ENCODE measurements around the gene PIGM. TPM values are rescaled to one million over a fixed set of nuclear protein-coding genes. Genes with fewer than 3 reads are reported as not detected.
A peak's percentile ranks its signal among the peaks of the same experiment; 100 is the strongest.

The PIGM gene
- total RNA-seq (1 to 10 TPM; 6.5 to 6.9 TPM), polyA plus RNA-seq (3.2 TPM)

GRCh38 chr1:160031365-160032164 is at the start of gene PIGM:
PIGM (minus strand) TSS chr1:160031990; CDS start chr1:160031739, 251 bp downstream.
- Mint-ChIP-seq H3K4me3 (peak within 1 kb of the TSS; percentile 93 to 99 (median 96)), H3K27ac (peak within 1 kb of the TSS; percentile 73 to 98 (median 95)), H3K36me3 (peaks cover 0 to 14% (median 0%) of the 10 kb centered on the region in 3 donors), H3K9me3 (no peaks in the 10 kb centered on the region), H3K27me3 (no peaks in the 10 kb centered on the region), H3K4me1 (peaks cover 37 to 58% (median 47%) of the 10 kb centered on the region in 3 donors)
- ChIA-PET POLR2A (interaction anchor here (0.7 to 2.0 kb wide), 3 partner anchors 39 to 1948 kb away, joined by 3 to 6 read pairs (median 3); partner anchors contain the start of genes IGSF8 and KCNJ10), CTCF (interaction anchor here (0.9 to 5.1 kb wide), 6 partner anchors 15 to 251 kb away, joined by 3 to 34 read pairs (median 6); partner anchors contain the start of gene DUSP23)
- Histone ChIP-seq H3K9me3 (ENCODE audit: low read length) (no peaks in the 10 kb centered on the region), H3K4me3 (ENCODE audit: low read length) (peak within 1 kb of the TSS; percentile 66), H3K36me3 (ENCODE audit: insufficient read depth, low read length) (no peaks in the 10 kb centered on the region), H3K27ac (ENCODE audit: low read depth, low read length) (peak within 1 kb of the TSS; percentile 58), H3K27me3 (ENCODE audit: insufficient read depth, low read length, poor library complexity, severe bottlenecking) (no peaks in the 10 kb centered on the region), H3K4me1 (ENCODE audit: insufficient read depth, low read length) (peaks cover 25% of the 10 kb centered on the region)
- DNase-seq: peak; percentile 87 to 94 (median 91)

- Histone ChIP-seq H3K4me3 (ENCODE audit: low read length) (no peak within 1 kb of the TSS), H3K27me3 (ENCODE audit: insufficient read depth, low read length, poor library complexity, severe bottlenecking) (peaks cover 42% of the 10 kb centered on the region), H3K4me1 (ENCODE audit: insufficient read depth, low read length) (peaks cover 3% of the 10 kb centered on the region), H3K27ac (ENCODE audit: low read depth, low read length) (no peak within 1 kb of the TSS), H3K36me3 (ENCODE audit: insufficient read depth, low read length) (no peaks in the 10 kb centered on the region), H3K9me3 (ENCODE audit: low read length) (no peaks in the 10 kb centered on the region)
- Mint-ChIP-seq H3K27ac (peak within 1 kb of the TSS in 1 of 8 donors; percentile 14), H3K9me3 (no peaks in the 10 kb centered on the region), H3K4me1 (peaks cover 10 to 14% (median 14%) of the 10 kb centered on the region in 3 donors), H3K36me3 (peaks cover 0 to 7% (median 0%) of the 10 kb centered on the region in 3 donors), H3K27me3 (peaks cover 35 to 56% of the 10 kb centered on the region in 2 donors), H3K4me3 (no peak within 1 kb of the TSS)
- CTCF ChIA-PET: interaction anchor here (1.1 to 6.9 kb wide), 5 partner anchors 9 to 295 kb away, joined by 3 to 63 read pairs (median 4); partner anchors contain the start of gene KCNJ10
- DNase-seq: no peak
- POLR2A ChIA-PET: interaction anchor here (1.0 kb wide), 1 partner anchor 17 kb away, joined by 3 read pairs; the partner anchor contains the start of gene IGSF8
Measured at GRCh38 chr1:160081261-160081936, 49.6 kb upstream of the PIGM start, which contains the start of gene KCNJ9. KCNJ9 (plus strand) TSS chr1:160081538; CDS start chr1:160084031, 2,493 bp downstream.

DNA sequence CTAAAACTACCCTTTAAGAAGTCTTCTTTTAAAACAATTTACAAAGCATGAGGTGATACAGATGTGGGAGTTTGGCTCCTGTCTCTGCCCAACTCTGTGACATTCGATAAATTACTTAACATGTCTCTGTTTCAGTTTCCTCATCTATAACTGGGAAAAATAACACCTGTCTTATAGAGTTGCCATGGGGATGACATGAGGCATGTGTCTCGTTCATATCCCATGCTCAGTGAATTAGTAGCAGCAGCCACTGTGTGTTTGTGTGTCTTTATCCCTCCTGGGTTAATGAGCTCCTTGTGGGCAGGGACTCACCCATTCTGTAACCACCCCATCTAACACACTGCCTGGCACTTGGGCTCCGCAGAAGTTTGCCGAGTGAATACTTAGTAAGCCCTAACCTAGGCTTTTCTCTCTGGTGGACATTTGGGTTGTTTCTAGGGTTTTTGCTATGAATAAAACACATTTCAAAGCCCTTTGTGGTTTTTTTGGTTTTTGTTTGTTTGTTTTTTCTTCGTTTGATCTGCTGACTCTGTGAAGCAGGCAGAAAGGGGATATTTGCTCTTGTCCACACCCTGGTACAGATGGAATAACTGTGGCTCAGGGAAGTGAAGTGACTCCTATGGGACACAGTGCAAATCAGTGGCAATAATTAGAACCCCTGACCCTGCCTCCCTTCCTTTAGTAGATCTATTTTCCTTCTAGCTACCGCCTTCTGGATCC is 48.8 kb upstream of the PIGM start:
- no peaks in the 10 kb centered on the region for H3K9me3 Mint-ChIP-seq
- peaks cover 8 to 11% (median 10%) of the 10 kb centered on the region in 3 donors for H3K4me1 Mint-ChIP-seq
- CTCF ChIA-PET: interaction anchor here (1.1 to 6.9 kb wide), 5 partner anchors 8 to 296 kb away, joined by 4 to 63 read pairs (median 18); no protein-coding TSS in a partner anchor
- Histone ChIP-seq H3K36me3 (ENCODE audit: insufficient read depth, low read length) (no peaks in the 10 kb centered on the region), H3K4me3 (ENCODE audit: low read length) (no peak overlapping the region), H3K27ac (ENCODE audit: low read depth, low read length) (no peak overlapping the region), H3K4me1 (ENCODE audit: insufficient read depth, low read length) (peaks cover 3% of the 10 kb centered on the region), H3K27me3 (ENCODE audit: insufficient read depth, low read length, poor library complexity, severe bottlenecking) (peaks cover 42% of the 10 kb centered on the region), H3K9me3 (ENCODE audit: low read length) (no peaks in the 10 kb centered on the region)
- no peak overlapping the region for H3K4me3 Mint-ChIP-seq
- peaks cover 0 to 2% (median 0%) of the 10 kb centered on the region in 3 donors for H3K36me3 Mint-ChIP-seq
- peaks cover 35 to 65% of the 10 kb centered on the region in 2 donors for H3K27me3 Mint-ChIP-seq
- DNase-seq: no peak
- POLR2A ChIA-PET: interaction anchor here (1.0 kb wide), 1 partner anchor 8 kb away, joined by 3 read pairs; no protein-coding TSS in a partner anchor
- H3K27ac Mint-ChIP-seq: peak overlapping the region in 1 of 8 donors; percentile 14

DNA sequence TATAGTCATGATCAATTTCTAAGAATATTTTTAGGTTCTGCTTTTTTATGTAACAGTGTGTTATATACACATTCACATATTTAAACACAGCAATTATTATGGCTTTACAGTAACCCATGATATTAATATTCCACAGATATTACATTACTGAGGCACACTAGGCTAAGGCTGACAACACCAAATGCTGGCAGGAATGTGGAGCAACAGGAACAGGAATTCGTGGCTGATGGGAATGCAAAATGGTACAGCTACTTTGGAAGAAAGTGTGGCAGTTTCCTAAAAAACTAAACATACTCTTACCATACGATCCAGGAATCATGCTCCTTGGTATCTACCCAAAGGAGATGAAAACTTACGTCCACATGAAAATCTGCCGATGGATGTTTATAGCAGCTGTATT is 47.7 kb upstream of the PIGM start:
- CTCF ChIA-PET: interaction anchor here (0.9 to 3.5 kb wide), 9 partner anchors 8 to 297 kb away, joined by 3 to 23 read pairs (median 6); no protein-coding TSS in a partner anchor
- Histone ChIP-seq H3K36me3 (ENCODE audit: insufficient read depth, low read length) (no peaks in the 10 kb centered on the region), H3K9me3 (ENCODE audit: low read length) (no peaks in the 10 kb centered on the region), H3K27me3 (ENCODE audit: insufficient read depth, low read length, poor library complexity, severe bottlenecking) (peaks cover 42% of the 10 kb centered on the region), H3K4me1 (ENCODE audit: insufficient read depth, low read length) (peaks cover 3% of the 10 kb centered on the region), H3K27ac (ENCODE audit: low read depth, low read length) (no peak overlapping the region), H3K4me3 (ENCODE audit: low read length) (no peak overlapping the region)
- Mint-ChIP-seq H3K9me3 (no peaks in the 10 kb centered on the region), H3K27ac (no peak overlapping the region), H3K36me3 (no peaks in the 10 kb centered on the region), H3K27me3 (peaks cover 38 to 74% of the 10 kb centered on the region in 2 donors), H3K4me3 (no peak overlapping the region), H3K4me1 (peaks cover 5 to 9% (median 8%) of the 10 kb centered on the region in 3 donors)
- DNase-seq: no peak
- POLR2A ChIA-PET: interaction anchor here (1.0 kb wide), 1 partner anchor 10 kb away, joined by 3 read pairs; no protein-coding TSS in a partner anchor

DNA sequence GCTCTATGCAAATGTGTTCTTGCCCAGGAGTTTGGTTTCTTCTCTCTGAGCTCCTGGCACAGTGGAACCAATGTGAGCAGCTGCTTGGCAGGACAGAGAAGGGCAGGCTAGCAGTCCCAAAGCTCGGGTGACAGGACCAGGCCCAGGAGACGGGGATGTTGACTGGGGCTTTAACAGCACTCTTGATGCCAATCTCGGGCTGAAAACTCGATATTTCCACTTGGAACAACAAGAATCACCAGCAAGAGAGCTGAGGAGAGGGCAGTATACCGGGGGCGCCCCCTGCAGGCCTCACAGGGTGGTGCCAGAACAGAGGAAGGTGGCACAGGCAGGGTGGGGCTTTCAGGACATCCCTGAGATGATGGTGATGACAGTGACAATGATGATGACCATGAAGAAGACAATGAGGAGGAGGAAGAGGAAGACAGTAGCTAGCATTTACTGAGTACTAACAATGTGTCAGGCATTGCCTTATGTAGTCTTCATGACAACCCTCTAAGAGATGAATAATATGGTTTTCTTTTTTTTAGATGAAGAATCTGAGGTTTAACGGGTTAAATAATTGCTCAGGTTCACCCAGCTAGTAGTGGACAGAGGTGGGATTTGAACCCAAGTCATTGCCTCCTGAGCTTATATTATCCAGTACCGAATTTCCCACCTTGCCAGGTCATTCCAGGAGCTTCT is 46.9 kb upstream of the PIGM start:
- no peak overlapping the region for H3K4me3 Mint-ChIP-seq
- Histone ChIP-seq H3K9me3 (ENCODE audit: low read length) (no peaks in the 10 kb centered on the region), H3K27me3 (ENCODE audit: insufficient read depth, low read length, poor library complexity, severe bottlenecking) (peaks cover 42% of the 10 kb centered on the region), H3K27ac (ENCODE audit: low read depth, low read length) (no peak overlapping the region), H3K36me3 (ENCODE audit: insufficient read depth, low read length) (no peaks in the 10 kb centered on the region), H3K4me1 (ENCODE audit: insufficient read depth, low read length) (peaks cover 2% of the 10 kb centered on the region), H3K4me3 (ENCODE audit: low read length) (no peak overlapping the region)
- POLR2A ChIA-PET: no interaction called here
- no peaks in the 10 kb centered on the region for H3K36me3 Mint-ChIP-seq
- peak in 4 of 5 donors; percentile 36 to 51 (median 43) for DNase-seq
- H3K4me1 Mint-ChIP-seq: peaks cover 0 to 4% (median 3%) of the 10 kb centered on the region in 3 donors
- H3K27me3 Mint-ChIP-seq: peaks cover 38 to 78% of the 10 kb centered on the region in 2 donors
- CTCF ChIA-PET: interaction anchor here (0.6 to 3.5 kb wide), 16 partner anchors 9 to 298 kb away, joined by 3 to 23 read pairs (median 4); partner anchors contain the start of genes IGSF9 and PIGM
- H3K9me3 Mint-ChIP-seq: no peaks in the 10 kb centered on the region
- no peak overlapping the region for H3K27ac Mint-ChIP-seq

DNA sequence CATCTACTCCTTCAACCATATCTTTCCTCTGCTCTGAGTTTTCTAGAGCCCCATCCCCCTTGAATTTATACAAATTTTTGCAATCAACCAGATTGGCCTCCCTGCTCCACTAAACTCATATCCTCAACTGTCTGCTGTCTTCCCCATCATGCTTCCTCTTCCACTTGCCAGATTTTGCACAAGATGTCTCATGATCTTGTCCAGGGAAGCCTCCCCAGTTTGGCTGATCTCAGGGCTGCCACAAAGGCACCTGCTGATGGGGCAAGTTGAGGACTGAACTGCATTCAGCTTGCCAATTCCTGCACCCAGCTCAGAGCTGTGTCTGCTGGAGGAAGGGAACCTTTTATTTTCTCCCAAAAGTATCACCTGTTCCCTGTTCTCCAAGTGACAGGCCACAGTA is 45.7 kb upstream of the PIGM start:
- POLR2A ChIA-PET: no interaction called here
- Histone ChIP-seq H3K4me3 (ENCODE audit: low read length) (no peak overlapping the region), H3K36me3 (ENCODE audit: insufficient read depth, low read length) (no peaks in the 10 kb centered on the region), H3K9me3 (ENCODE audit: low read length) (no peaks in the 10 kb centered on the region), H3K4me1 (ENCODE audit: insufficient read depth, low read length) (no peaks in the 10 kb centered on the region), H3K27me3 (ENCODE audit: insufficient read depth, low read length, poor library complexity, severe bottlenecking) (peaks cover 42% of the 10 kb centered on the region), H3K27ac (ENCODE audit: low read depth, low read length) (no peak overlapping the region)
- peaks cover 35 to 82% of the 10 kb centered on the region in 2 donors for H3K27me3 Mint-ChIP-seq
- peaks cover 0 to 2% (median 0%) of the 10 kb centered on the region in 3 donors for H3K4me1 Mint-ChIP-seq
- DNase-seq: no peak
- CTCF ChIA-PET: interaction anchor here (1.0 to 3.5 kb wide), 11 partner anchors 10 to 299 kb away, joined by 3 to 23 read pairs (median 4); partner anchors contain the start of genes IGSF9 and PIGM
- H3K27ac Mint-ChIP-seq: no peak overlapping the region
- no peak overlapping the region for H3K4me3 Mint-ChIP-seq
- H3K36me3 Mint-ChIP-seq: peaks cover 0 to 5% (median 0%) of the 10 kb centered on the region in 3 donors
- H3K9me3 Mint-ChIP-seq: no peaks in the 10 kb centered on the region

DNA sequence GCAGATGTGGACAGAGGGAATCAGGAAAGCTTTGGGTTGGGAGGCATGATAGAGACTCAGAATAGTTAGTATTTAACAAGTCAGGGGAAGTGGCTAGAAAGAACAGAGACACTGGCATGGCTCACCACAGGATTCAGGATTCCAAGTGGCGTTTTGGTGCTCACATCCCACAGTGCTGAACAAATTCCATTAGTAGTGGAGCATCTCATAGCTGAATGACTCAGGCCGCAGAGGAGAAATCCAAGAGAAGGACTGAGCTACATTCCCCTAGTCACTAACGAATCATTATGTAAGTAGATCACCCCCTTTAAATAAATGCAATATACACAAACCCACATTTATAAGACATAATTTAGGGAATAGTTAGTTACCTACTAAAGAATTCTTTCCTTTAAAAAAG is 44.5 kb upstream of the PIGM start:
- Mint-ChIP-seq H3K27ac (no peak overlapping the region), H3K9me3 (no peaks in the 10 kb centered on the region), H3K36me3 (peaks cover 0 to 5% (median 0%) of the 10 kb centered on the region in 3 donors), H3K27me3 (peaks cover 36 to 80% of the 10 kb centered on the region in 2 donors), H3K4me1 (peaks cover 0 to 2% (median 0%) of the 10 kb centered on the region in 3 donors), H3K4me3 (no peak overlapping the region)
- Histone ChIP-seq H3K27ac (ENCODE audit: low read depth, low read length) (no peak overlapping the region), H3K4me3 (ENCODE audit: low read length) (no peak overlapping the region), H3K36me3 (ENCODE audit: insufficient read depth, low read length) (no peaks in the 10 kb centered on the region), H3K27me3 (ENCODE audit: insufficient read depth, low read length, poor library complexity, severe bottlenecking) (peaks cover 42% of the 10 kb centered on the region), H3K9me3 (ENCODE audit: low read length) (no peaks in the 10 kb centered on the region), H3K4me1 (ENCODE audit: insufficient read depth, low read length) (peaks cover 1% of the 10 kb centered on the region)
- DNase-seq: no peak
- ChIA-PET POLR2A (no interaction called here), CTCF (interaction anchor here (0.8 kb wide), 2 partner anchors 10 to 31 kb away, joined by 3 to 4 read pairs; no protein-coding TSS in a partner anchor)

Data from CD8-positive, alpha-beta memory T cell (primary cell).